GM23338 (cell line): ENCODE measurements around the gene NRL.

ENCODE experiments used
- CTCF ChIP-seq, 2 experiments: fragments of 200-600 bp in 1 of 2; sonication (generic) in 1 of 2; conservative IDR thresholded peaks; 2 replicates each; pipeline versions ENCODE4 v1.5.1 to v1.6.1; 2016 to 2017; ENCODE audit warnings: antibody characterized with exemption in 2 of 2, low read depth in 2 of 2, mild to moderate bottlenecking in 2 of 2, moderate library complexity in 1 of 2
- ETS1 ChIP-seq: IDR thresholded peaks from 2 replicates; pipeline ENCODE4 v1.6.1; 2016; ENCODE audit warnings: antibody characterized with exemption
- EZH2 ChIP-seq: fragments of 200-600 bp; sonication (generic); IDR thresholded peaks from one replicate; pipeline ENCODE4 v1.8.0; 2017; ENCODE audit warnings: antibody characterized with exemption, mild to moderate bottlenecking, low read depth; ENCODE audit not compliant: unreplicated experiment
- EZH2phosphoT487 ChIP-seq: fragments of 200-600 bp; sonication (generic); IDR thresholded peaks from one replicate; pipeline ENCODE4 v1.8.1; 2018; ENCODE audit warnings: antibody characterized with exemption; ENCODE audit not compliant: unreplicated experiment
- NANOG ChIP-seq: IDR thresholded peaks from 2 replicates; pipeline ENCODE4 v1.6.1; 2016; ENCODE audit warnings: antibody characterized with exemption, borderline replicate concordance
- POLR2AphosphoS5 ChIP-seq: IDR thresholded peaks from 2 replicates; pipeline ENCODE4 v1.6.1; 2016; ENCODE audit warnings: antibody characterized with exemption, low read depth
- REST ChIP-seq: IDR thresholded peaks from one replicate; pipeline ENCODE4 v1.6.1; 2018; ENCODE audit warnings: antibody characterized with exemption; ENCODE audit not compliant: unreplicated experiment
- ZNF331 ChIP-seq: fragments of 250-450 bp; sonication (Bioruptor Pico); IDR thresholded peaks from 2 replicates; pipeline ENCODE4 v1.5.0; 2020; ENCODE audit warnings: low read depth, mild to moderate bottlenecking, moderate library complexity

- no peak for TF ChIP-seq CTCF (conservative IDR thresholded peaks at IDR 0.05; ENCODE audit: low read depth in 2 of 2)
- no peak for TF ChIP-seq EZH2
- no peak for TF ChIP-seq ZNF331 (CRISPR knock-in tag)
- no peak; the same call in 1 of the 2 replicates for TF ChIP-seq POLR2AphosphoS5
- no peak for TF ChIP-seq EZH2phosphoT487
- no peak for TF ChIP-seq ETS1
- no peak for TF ChIP-seq REST
- TF ChIP-seq NANOG, result no peak
Measured at GRCh38 chr14:24138396-24139271, 23.9 kb upstream of the NRL start.
